GM03348 (cell line): Measurements from ENCODE around the gene PSMC3IP.
"Not testable (repeated sequence)": the region's sequence is repeated elsewhere in the genome, so short reads cannot be mapped to it uniquely, and the experiment has no call there.

Source experiments
- DNase-seq: peaks from one replicate; pipeline ENCODE4 v3.0.0; 2012; ENCODE audit warnings: low spot score

PSMC3IP gene

DNA sequence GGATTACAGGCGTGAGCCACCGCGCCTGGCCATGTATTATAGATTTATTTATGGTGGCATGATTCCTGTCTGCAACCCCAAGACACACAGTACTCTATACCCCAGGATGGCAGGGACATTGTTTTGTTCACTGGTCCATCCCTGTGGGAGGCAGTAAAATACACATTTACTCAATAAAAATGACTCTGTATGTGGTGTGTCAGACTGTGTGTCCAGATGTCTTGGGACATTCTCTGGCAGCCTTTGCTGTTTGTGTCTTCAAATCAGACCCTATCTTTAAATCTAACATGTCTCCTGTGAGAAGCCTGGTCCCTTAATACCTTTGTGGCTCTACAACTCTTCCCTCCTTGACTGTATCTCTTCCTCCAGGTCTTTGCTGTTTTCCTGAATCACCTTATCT is 17.3 kb downstream of the PSMC3IP start:
- DNase-seq = no peak

DNA sequence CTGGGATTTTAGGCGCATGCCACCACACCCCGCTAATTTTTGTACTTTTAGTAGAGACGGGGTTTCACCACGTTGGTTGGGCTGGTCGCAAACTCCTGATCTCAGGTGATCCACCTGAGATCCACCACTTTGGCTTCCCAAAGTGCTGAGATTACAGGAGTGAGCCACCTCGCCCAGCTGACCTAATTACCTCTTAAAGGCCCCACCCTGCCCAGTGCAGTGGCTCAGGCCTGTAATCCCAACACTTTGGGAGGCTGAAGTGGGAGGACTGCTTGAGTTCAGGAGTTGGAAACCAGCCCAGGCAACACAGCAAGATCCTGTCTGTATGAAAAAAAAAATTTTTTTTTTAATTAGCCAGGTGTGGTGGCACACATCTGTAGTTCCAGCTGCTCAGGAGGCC is 18.5 kb downstream of the PSMC3IP start:
- no peak for DNase-seq

- not testable (repeated sequence) for DNase-seq
Observed at GRCh38 chr17:42555961-42556617, 21.4 kb downstream of the PSMC3IP start.

GRCh38 chr17:42555122-42555622 is 22.4 kb downstream of the PSMC3IP start:
- no peak for DNase-seq

DNA sequence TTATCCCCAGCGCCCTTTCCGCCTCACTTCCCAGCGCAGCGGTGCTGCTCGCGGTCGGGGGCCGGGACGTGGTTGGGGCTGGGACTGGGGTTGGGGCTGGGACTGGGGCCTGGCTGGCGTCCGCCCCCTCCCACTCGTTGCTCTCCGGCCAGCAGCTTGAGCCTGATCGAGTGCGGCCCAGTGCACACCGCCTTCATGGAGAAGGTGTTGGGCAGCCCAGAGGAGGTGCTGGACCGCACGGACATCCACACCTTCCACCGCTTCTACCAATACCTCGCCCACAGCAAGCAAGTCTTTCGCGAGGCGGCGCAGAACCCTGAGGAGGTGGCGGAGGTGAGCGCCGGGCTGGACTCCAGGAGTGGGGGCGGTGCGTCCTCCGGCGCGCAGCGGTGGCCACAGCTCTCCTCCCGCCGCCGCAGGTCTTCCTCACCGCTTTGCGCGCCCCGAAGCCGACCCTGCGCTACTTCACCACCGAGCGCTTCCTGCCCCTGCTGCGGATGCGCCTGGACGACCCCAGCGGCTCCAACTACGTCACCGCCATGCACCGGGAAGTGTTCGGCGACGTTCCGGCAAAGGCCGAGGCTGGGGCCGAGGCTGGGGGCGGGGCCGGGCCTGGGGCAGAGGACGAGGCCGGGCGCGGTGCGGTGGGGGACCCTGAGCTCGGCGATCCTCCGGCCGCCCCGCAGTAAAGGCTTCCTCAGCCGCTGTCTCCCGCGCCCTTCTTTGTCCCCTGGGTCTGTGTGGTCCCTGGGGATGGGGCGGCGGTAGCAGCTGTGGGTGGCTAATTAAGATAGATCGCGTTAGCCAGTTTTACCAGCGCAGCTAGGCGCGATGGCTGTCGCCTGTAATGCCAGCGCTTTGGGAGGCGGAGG is 23.0 kb downstream of the PSMC3IP start:
- DNase-seq = peak; percentile 92

DNA sequence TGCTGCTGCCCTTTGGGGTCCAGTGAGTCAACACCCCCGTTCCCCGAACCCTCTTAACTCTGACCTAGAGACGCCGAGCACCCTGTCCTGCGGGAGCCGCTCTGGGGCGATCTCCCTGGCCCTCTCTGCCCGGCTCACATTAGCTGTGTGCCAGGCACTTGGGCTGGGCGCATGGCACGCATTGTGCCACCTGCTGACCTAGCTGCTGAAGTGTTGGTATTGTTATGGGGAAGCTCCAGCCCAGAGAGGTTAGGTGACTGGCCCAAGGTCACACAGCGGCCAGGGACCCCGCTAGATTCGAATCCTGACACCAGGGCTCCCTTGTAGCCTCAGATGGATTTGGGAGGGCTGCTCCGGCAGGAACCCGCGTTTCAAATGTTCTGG is 23.7 kb downstream of the PSMC3IP start:
- DNase-seq = no peak

GRCh38 chr17:42553161-42553818 is 24.2 kb downstream of the PSMC3IP start:
- DNase-seq = no peak

- not testable (repeated sequence) for DNase-seq
Observed at GRCh38 chr17:42552736-42553135, 24.8 kb downstream of the PSMC3IP start, which contains the start of gene HSD17B1. HSD17B1 (plus strand) TSS chr17:42552923; CDS start chr17:42552934, 11 bp downstream.

DNA sequence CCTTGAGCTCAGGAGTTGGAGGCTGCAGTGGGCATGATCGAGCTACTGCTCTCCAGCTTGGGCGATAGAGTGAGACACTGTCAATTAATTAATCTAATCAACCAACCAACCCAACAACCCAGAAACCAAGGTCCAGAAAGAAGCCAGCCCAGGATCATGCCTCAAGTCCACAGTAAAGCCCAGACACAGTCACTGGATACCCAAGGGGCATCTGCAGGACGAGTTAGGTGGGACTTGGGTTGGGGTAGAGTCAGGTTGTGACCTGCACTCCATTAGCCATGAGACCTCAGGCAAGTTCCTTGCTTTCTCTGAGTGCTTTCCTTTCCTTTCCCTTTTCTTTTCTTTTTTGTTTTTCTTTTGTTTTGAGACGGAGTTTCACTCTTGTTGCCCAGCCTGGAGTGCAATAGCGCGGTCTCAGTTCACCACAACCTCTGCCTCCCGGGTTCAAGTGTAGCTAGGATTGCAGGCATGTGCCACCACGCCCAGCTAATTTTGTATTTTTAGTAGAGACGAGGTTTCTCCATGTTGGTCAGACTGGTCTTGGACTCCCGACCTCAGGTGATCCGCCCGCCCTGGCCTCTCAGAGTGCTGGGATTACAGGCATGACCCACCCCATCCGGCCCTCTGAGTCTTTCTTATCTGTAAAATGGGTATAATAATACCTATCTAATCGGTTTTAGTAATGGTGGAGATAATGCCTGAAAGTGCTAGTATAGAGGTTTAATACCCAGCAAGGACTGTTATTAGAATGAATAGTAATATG is 28.4 kb downstream of the PSMC3IP start:
- DNase-seq = no peak

- no peak for DNase-seq
Observed at GRCh38 chr17:42548070-42548837, 29.3 kb downstream of the PSMC3IP start.

DNA sequence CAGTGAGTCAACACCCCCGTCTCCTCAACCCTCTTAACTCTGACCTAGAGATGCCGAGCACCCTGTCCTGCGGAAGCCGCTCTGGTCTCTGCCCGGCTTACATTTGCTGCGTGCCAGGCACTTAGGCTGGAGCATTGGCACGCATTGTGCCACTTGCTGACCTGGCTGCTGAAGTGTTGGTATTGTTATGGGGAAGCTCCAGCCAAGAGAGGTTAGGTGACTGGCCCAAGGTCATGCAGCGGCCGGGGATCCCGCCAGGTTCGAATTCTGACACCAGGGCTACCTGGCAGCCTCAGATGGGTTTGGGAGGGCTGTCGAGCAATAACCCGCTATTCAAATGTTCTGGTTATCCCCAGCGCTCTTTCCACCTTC is 29.8 kb downstream of the PSMC3IP start:
- no peak for DNase-seq

GRCh38 chr17:42547001-42547461 is 30.5 kb downstream of the PSMC3IP start:
- no peak for DNase-seq

GRCh38 chr17:42545755-42546505 is 31.6 kb downstream of the PSMC3IP start:
- DNase-seq = not testable (repeated sequence)

DNA sequence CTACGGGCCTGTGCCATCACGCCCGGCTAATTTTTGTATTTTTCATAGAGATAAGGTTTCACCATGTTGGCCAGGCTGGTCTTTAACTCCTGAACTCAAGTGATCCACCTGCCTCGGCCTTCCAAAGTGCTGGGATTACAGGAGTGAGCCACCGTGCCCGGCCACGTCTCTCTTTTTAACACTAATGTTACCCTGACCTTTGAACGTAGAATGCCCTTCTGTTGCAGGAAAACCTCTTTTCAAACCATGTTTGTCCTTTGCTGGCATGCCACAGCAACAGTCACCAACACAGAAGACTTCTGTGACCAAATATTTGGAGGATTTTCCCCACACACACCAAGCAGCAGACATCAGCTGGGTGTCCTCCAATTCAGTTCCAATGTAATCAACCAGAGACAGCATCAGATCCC is 32.6 kb downstream of the PSMC3IP start:
- no peak for DNase-seq

DNA sequence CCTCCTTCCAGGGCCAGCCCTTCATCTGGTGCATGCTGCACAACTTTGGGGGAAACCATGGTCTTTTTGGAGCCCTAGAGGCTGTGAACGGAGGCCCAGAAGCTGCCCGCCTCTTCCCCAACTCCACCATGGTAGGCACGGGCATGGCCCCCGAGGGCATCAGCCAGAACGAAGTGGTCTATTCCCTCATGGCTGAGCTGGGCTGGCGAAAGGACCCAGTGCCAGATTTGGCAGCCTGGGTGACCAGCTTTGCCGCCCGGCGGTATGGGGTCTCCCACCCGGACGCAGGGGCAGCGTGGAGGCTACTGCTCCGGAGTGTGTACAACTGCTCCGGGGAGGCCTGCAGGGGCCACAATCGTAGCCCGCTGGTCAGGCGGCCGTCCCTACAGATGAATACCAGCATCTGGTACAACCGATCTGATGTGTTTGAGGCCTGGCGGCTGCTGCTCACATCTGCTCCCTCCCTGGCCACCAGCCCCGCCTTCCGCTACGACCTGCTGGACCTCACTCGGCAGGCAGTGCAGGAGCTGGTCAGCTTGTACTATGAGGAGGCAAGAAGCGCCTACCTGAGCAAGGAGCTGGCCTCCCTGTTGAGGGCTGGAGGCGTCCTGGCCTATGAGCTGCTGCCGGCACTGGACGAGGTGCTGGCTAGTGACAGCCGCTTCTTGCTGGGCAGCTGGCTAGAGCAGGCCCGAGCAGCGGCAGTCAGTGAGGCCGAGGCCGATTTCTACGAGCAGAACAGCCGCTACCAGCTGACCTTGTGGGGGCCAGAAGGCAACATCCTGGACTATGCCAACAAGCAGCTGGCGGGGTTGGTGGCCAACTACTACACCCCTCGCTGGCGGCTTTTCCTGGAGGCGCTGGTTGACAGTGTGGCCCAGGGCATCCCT is 34.1 kb downstream of the PSMC3IP start:
- DNase-seq = no peak

DNA sequence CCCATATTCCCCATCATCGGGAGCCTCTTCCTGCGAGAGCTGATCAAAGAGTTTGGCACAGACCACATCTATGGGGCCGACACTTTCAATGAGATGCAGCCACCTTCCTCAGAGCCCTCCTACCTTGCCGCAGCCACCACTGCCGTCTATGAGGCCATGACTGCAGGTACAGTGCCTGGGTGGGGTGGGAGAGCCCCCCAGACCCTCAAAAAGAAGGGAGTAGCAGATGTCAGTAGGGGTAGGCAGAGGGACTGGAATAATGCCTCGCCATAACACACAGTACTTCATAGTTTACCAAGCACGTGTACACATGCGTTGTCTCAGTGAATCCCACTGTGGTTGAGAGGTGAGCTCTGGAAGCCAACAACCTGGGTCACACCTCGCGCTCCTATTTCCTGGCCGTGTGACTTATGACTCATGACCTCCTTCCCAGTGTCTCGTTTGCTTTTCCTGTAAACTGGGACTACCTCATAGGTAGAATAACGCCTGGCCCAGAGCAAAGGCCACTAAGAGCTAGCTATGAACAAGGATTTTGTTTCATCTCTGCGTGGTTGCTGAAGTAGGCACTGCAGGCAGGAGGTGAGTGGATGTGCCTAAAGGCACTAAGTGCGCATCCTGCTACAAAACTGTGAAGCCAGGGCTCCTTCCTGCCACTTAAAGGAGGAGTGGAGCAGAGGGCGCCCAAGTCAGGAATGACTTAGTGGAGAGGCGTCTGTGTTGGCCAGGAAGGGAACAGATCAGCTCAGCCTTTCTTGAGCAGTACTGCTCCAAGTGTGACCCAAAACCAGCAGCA is 36.3 kb downstream of the PSMC3IP start:
- no peak for DNase-seq

DNA sequence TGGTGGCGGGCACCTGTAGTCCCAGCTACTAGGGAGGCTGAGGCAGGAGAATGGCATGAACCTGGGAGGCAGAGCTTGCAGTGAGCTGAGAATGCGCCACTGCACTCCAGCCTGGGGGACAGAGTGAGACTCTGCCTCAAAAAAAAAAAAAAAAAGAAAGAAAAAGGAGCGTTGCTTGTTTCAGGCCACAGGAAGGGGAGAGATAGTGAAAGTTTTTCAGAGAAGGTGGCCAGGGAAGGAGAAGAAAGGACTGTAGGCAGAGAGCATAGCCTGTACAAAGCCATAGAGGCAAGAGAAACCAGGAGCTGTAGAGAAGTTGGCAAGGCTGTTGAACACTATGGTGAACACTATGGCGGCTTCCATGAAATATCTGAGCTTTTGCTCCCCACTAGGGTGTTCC is 37.0 kb downstream of the PSMC3IP start:
- not testable (repeated sequence) for DNase-seq

DNA sequence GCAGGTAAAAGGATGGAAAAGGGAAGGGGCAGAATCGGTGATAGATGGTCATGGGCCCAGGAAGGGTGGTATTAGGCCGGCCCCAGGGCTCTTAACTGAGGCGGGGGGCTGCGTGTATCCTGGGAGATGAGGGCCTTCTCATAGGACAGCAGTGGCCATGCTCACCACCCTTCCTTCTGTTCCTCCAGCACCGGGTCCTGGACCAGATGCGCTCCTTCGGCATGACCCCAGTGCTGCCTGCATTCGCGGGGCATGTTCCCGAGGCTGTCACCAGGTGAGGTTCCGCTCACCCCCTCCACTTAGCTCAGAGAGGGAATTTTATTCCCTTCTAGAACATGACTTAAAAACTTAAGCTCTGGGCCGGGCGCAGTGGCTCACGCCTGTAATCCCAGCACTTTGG is 39.0 kb downstream of the PSMC3IP start:
- DNase-seq = no peak
